Placental epithelial cell (primary cell): ENCODE results near the gene DCAF11. TPM values are rescaled to one million over a fixed set of nuclear protein-coding genes. Genes with fewer than 3 reads are reported as not detected.

ENCODE experiments used
- small RNA-seq: library from RNA; depleted of rRNA; stranded (forward); fragments of <200 nt; gene quantifications from one replicate; pipeline ENCODE3, GENCODE V24; 2012
- total RNA-seq: library from RNA; depleted of rRNA; stranded (reverse); fragments of >200 nt; gene quantifications from 2 replicates; pipeline ENCODE4 v1.2.3, GENCODE V29; 2012

The DCAF11 gene
- 88.3 and 88.7 TPM in 2 replicates for total RNA-seq

DNA sequence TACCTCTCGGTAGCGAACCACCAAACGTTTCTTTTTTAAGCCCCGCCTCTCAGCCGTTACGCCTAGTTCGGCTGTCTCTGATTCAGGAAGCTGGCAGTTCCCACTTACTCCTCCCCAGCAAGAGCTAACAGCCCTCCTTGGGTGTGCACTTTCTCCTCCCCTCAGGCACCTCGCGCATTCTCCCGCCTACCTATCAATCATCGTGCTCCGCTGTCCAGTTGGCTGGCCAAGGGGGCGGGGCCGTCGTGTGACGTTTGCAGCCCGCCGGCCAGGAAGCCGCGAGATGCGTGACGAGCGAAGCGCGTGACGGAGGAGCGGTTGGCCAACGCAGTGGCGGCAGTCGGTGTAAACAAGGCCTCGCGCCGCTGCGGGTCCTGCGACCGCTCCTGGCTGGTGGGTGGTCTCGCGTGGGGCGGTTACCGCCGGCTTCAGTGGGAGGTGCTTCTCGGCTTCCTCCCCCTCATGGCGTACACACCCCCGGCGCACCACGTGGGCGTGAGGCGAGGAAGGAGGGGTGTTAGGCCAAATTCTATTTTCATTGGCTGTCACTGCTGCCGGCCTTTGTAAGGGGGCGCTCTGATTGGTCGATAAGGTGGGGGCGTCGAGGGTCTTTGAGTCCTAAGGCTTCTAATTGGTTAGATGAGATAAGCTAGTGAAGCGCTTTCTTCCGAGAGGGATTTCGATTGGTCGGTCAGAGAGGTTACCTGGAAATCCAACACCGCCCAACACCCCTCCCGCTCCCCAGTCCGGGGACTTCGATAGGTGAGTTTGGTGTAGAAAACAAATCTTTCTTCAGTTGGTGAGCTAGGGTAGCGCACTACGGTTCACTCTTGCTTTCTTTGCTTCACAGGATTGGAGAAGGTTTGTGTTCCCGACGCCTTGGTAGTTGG, at the start of gene DCAF11, which contains the start of gene NRL:
Gene DCAF11 (plus strand): TSS at position 246 of the 890 bp plus-strand sequence. CDS start 818 bp downstream, outside the sequence.
Gene NRL (minus strand): TSS at position 418 of the 890 bp plus-strand sequence. CDS start 32,101 bp downstream, outside the sequence.

DNA sequence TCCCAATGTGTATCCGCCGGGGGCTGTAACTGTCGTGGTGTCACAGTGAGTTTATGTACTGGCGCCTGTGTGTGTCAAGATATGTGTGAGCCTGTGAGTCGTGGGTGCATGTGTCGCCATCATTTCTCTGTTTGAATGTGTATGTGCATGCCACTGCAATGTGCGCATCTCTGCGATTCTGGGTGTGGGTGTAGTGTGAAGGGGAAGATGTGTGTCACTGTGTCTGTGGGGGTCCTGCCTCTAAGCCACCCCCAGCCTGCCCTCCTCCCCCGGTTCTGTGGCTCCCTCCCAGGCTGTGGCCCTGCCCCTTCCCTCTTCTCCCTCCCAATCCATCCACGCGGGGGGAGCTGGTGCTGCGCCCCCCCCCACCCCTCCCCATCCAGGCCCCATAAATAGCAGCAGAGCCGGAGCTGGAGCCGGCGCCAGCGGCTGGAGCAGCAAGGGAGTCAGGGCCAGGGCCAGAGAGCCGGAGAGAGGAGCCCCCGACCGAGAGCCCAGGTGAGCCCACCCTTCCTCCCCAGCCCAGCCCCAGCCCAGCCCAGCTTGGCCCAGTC, 43.4 kb upstream of the DCAF11 start, which contains the start of gene CPNE6:
Gene CPNE6 (plus strand): TSS at position 419 of the 554 bp plus-strand sequence. CDS start 1,375 bp downstream, outside the sequence.

DNA sequence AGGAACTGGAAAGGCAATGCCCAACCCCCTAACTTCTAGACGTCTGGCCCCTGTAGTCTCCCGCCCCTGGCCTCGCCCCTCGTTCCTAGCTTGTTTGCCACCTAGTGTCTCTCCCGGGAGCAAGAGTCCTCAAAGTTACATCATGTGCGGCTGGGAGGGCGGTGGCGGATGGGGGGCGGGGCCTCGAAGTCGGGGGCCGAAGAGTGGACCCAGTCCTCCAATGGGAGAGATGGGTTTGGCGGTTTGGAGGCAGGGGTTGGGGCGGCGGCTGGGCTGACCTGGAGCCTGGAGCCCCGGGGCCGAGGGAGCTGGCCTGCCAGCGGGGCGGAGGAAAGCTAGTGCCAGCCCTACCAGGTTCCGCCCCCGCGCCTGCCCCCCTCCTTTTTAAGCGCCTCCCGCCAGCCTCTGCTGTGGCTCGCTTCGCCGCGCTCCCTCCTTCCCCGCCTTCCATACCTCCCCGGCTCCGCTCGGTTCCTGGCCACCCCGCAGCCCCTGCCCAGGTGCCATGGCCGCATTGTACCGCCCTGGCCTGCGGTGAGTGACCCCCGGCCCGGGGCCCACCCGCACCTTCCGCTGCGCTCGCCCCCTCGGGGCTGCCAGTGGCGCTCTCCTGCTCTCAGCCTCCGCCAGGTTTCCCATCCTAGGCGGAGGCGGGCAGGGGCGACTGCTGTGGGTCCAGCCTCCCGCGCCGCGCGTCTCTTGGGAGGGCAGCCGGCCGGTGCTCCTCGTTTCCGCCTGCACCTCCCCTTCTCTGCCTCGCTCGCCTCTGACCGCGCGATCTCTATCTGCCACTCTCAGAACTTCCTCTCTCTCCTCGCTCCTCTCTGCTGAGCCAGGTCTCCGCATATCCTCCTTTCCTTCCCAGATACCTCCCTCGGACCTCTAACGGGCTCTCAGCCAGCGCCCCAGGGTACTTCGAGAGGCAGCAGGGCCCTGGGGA, 20.4 kb upstream of the DCAF11 start, which contains the start of gene PCK2:
Gene PCK2 (plus strand): TSS at position 411 of the 940 bp plus-strand sequence. CDS start 95 bp downstream, at position 506.

DNA sequence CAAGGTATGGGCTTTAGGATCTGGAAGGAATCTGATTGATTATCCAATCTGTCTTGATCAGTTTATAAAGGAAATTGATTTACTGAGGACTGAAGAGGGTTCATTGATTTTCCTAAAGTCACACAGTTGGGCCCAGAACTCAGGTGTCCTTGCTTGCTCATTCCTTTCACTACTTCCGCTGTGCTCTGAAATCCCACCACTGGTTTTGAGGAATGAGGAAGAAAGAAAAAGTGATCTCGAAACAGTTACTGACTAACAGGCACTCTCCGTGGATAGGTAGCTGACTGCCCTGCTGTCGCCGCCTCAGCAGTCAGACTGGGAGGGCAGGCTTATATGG, 15.8 kb downstream of the DCAF11 start, which contains the start of gene FITM1:
Gene FITM1 (plus strand): TSS at position 280 of the 337 bp plus-strand sequence. CDS start 905 bp downstream, outside the sequence.

DNA sequence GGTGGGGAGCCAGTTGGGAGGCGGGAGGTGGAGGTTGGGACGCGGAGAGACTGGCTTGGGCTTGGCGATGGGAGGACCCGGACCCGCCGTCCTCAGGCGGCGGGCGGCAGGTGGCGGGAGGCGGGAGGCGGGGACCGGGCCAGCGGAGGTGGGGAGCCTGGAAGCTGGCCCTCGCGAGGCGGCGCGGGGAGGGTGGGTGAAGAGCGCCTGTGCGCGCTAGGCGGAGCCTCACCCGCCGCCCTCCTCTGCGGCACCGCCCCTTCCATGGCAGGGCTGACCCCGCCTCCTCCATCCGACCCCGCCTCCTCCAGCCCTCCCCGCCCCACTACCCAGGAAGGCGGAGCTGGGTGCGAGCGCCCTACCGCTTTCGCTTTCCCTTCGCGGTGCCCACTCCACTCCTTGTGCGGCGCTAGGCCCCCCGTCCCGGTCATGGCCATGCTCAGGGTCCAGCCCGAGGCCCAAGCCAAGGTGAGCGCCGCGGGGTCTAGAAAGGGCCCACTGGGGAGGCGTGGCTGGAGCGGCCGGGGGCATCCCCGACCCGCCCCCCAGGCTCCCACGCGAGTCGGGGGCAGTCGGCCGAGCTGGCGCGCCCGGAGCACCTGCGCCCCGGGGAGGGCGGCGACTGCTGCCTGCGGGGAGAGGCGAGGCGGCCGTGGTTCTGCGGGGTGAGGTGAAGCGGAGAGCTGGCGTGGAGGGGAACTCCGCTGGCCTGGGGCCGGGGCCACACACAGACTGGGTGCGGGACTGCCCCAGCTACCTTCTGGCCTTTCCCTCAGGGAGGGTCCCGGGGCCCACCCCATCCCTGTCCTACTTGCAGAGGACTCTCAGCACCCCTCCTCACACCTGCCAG, 21.5 kb downstream of the DCAF11 start, which contains the start of gene PSME1:
Gene PSME1 (plus strand): TSS at position 361 of the 850 bp plus-strand sequence. CDS start 69 bp downstream, at position 430.

DNA sequence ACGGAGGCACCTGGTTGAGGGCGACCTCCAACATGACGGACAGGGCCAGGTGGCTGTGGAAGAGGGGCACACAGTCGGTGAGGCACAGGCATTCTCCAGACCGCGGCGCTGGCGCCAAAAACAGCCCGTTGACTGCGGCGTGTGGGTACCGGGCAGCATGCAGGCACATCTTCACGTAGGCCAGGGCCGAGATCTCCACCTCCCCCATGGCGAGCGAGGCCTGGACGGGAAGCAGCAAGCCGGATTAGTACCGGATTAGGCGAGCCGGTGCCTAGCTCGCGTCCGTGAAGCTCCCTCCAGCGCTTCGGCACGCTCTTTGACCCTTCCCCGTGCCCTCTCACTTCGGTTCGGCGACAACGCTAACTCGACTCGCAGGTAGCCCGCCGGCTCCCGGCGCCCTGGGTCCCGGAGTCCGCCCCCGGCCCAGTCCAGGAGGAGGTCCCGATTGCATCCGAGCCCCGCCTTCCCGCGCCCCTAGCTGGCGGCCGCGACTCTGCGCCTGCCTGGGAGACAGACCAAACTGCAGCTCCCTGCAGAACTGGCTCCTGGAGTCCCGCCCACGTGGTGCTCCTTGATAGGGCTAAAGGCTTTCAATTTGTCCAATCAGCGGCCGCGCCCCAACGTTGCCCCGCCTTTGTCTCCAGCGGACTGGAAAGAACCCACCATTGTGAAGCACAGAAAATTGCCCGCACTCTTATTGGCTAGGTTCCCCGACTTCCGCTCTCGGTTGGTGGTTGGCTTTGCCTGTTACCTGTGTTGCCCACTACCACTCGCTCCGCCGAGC, 26.7 kb downstream of the DCAF11 start, which contains the start of gene EMC9:
Gene EMC9 (minus strand): TSS at position 495 of the 784 bp plus-strand sequence. CDS start 287 bp downstream, at position 208.

DNA sequence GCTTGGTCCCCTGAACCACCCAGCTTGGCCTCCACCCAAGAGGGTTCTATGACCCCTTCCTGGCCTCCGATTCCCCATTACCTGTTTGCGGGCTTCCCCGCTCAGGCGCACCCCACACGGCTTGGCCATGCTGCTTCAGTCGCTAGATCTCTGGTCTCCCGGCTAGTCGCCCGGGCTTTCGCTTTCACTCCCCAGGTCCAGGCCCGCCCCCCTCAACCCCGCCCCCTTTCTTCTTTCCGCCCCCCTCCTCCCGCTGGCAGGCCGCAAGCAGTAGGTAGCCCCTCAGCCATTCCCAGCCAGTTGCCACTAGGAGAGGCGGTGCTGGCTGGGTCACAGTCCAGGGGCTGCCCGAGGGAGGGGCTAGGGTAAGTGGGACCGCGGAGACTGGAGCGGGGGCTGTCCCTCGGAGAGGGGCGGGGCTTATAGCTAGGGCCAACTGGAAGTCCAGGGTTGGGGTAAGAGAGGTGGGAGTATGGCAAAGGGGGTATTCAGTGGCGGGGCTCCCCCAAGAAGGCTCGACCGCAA, 31.9 kb downstream of the DCAF11 start, which contains the start of gene PSME2:
Gene PSME2 (minus strand): TSS at position 158 of the 525 bp plus-strand sequence. CDS start 29 bp downstream, at position 129.

DNA sequence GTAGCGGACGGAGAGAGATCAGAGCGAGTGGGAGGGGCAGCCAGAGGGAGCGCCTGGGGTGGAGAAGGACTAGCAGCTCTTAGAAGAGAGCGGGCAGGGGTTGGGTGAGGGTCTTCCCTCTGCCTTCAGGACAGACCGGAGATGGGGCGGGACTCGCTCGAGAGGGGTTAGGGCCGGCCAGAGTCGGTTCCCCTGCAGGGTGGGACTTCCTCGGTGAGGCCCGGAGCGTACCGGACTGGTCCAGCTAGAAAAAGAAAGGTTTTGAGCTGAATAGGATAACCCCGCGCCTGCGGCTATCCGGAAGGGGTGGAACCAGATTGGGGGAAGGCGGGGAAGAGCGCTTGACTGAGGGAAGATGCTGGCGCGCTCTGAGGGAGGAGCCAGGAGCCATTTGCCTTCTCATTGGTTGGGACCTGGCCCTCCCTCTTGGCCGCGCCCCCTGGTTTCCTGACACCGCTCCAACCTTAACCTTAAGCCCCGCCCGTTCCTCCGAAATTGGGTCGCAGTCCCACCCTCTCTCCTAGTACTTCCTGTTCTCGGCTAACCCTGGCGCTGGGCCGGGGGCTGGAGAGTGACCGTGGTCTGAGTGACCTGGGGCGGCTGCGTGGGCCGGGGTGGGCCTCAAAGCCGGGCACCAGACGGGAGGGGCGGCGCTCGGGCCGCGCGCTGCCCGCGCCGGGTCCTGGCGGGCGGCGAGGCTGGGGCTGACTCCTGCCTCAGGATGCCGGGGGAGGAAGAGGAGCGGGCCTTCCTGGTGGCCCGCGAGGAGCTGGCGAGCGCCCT, 32.6 kb downstream of the DCAF11 start, which contains the start of gene RNF31:
Gene RNF31 (plus strand): TSS at position 521 of the 783 bp plus-strand sequence. CDS start 201 bp downstream, at position 722.

GRCh38 chr14:24160850-24161804, 46.5 kb downstream of the DCAF11 start, which contains the start of gene IRF9:
TSS of gene IRF9 (plus strand) at chr14:24161265. CDS start at chr14:24162145, 880 bp downstream.

DNA sequence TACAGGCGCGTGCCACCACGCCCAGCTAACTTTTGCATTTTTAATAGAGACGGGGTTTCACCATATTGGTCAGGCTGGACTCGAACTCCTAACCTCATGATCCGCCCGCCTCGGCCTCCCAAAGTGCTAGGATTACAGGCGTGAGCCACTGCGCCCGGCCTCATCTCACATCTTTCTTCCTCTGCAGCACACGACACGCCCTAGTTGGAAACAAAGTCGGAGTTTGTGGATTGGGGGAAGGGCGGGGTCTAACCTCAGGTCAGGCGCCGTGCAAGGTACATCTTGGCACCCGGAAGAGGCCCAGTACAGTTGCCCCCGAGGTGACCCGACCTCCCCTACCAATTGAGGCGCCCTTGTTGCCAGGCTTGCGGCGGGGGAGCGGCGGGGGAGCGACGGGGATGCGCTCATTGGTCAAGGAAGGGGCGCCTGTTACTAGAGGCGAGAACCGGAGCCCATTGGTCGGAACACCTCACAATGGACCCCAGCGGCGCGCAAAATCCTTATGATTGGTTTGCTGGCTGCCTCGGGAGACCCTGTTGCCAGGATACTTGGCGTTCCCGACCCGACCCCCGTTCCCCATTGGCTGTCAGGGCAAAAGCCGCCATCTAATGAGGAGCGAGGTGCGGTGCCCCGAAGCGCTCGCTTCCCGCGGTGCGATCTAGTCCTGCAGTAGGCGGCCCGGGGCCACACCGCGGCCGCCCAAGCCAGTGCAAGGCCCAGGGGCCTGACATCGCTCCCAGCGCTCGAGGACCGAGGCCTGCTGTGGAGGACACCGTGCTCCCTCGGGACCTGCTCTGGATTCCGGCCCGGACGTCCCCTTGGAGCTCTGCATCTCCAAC, 57.1 kb downstream of the DCAF11 start, which contains the start of gene REC8:
Gene REC8 (plus strand): TSS at position 659 of the 839 bp plus-strand sequence. CDS start 473 bp downstream, outside the sequence.

Small RNA genes lying within 50 kb of the gene (small RNA-seq; reads per million reads assigned to genes)
- not detected for gene IRF9
- gene RNA5SP383: 0.17 reads per million

Other genes with a start within 250 kb of the DCAF11 start
- 41.6 and 45.1 TPM in 2 replicates for gene DHRS4, start 161.0 kb upstream of the DCAF11 start, total RNA-seq
- gene DHRS4L2, start 125.8 kb upstream of the DCAF11 start, total RNA-seq: 9.4 and 12.6 TPM in 2 replicates
- gene CARMIL3, start 62.8 kb upstream of the DCAF11 start, total RNA-seq: under 0.01 TPM in 2 replicates
- gene CPNE6, start 43.2 kb upstream of the DCAF11 start, total RNA-seq: not detected in 2 replicates
- gene PCK2, start 20.5 kb upstream of the DCAF11 start, total RNA-seq: 20.4 and 23.9 TPM in 2 replicates
- 1.6 and 2.0 TPM in 2 replicates for gene NRL, start 172 bp downstream of the DCAF11 start, total RNA-seq
- 0.39 and 1.7 TPM in 2 replicates for gene FITM1, start 15.9 kb downstream of the DCAF11 start, total RNA-seq
- gene PSME1, start 21.4 kb downstream of the DCAF11 start, total RNA-seq: 22.4 and 72.6 TPM in 2 replicates
- 11.4 and 13.6 TPM in 2 replicates for gene EMC9, start 26.8 kb downstream of the DCAF11 start, total RNA-seq
- 32.6 and 48.4 TPM in 2 replicates for gene PSME2, start 31.8 kb downstream of the DCAF11 start, total RNA-seq
- 75.4 and 87.3 TPM in 2 replicates for gene RNF31, start 32.7 kb downstream of the DCAF11 start, total RNA-seq
- 42.4 and 46.6 TPM in 2 replicates for gene IRF9, start 46.5 kb downstream of the DCAF11 start, total RNA-seq
- 14.2 and 15.7 TPM in 2 replicates for gene REC8, start 57.3 kb downstream of the DCAF11 start, total RNA-seq
- 20.4 and 36.2 TPM in 2 replicates for gene IPO4, start 74.0 kb downstream of the DCAF11 start, total RNA-seq
- gene TM9SF1, start 80.7 kb downstream of the DCAF11 start, total RNA-seq: 73.8 and 74.5 TPM in 2 replicates
- gene TSSK4, start 90.9 kb downstream of the DCAF11 start, total RNA-seq: 0.54 TPM in 1 of 2 replicates, not detected in the other
- gene CHMP4A, start 98.7 kb downstream of the DCAF11 start, total RNA-seq: 20.5 and 22.0 TPM in 2 replicates
- gene MDP1, start 101.3 kb downstream of the DCAF11 start, total RNA-seq: 15.3 and 15.6 TPM in 2 replicates
- 99.8 and 112 TPM in 2 replicates for gene NEDD8, start 117.6 kb downstream of the DCAF11 start, total RNA-seq
- 79.6 and 117 TPM in 2 replicates for gene GMPR2, start 118.2 kb downstream of the DCAF11 start, total RNA-seq
- 57.4 and 70.3 TPM in 2 replicates for gene TINF2, start 127.8 kb downstream of the DCAF11 start, total RNA-seq
- gene TGM1, start 148.4 kb downstream of the DCAF11 start, total RNA-seq: 33.4 and 35.4 TPM in 2 replicates
- gene RABGGTA, start 156.8 kb downstream of the DCAF11 start, total RNA-seq: 51.1 and 51.4 TPM in 2 replicates
- gene DHRS1, start 185.0 kb downstream of the DCAF11 start, total RNA-seq: 27.1 and 27.9 TPM in 2 replicates
- gene NOP9, start 185.1 kb downstream of the DCAF11 start, total RNA-seq: 20.4 and 30.3 TPM in 2 replicates
- 9.0 and 11.0 TPM in 2 replicates for gene CIDEB, start 193.2 kb downstream of the DCAF11 start, total RNA-seq
- gene LTB4R2, start 195.4 kb downstream of the DCAF11 start, total RNA-seq: 6.3 and 6.8 TPM in 2 replicates
- 2.4 and 3.1 TPM in 2 replicates for gene LTB4R, start 196.7 kb downstream of the DCAF11 start, total RNA-seq
- gene ADCY4, start 220.3 kb downstream of the DCAF11 start, total RNA-seq: 2.0 and 2.7 TPM in 2 replicates
- 7.5 and 13.0 TPM in 2 replicates for gene RIPK3, start 225.2 kb downstream of the DCAF11 start, total RNA-seq